Measurements from ENCODE around the gene ZDBF2.

DNA sequence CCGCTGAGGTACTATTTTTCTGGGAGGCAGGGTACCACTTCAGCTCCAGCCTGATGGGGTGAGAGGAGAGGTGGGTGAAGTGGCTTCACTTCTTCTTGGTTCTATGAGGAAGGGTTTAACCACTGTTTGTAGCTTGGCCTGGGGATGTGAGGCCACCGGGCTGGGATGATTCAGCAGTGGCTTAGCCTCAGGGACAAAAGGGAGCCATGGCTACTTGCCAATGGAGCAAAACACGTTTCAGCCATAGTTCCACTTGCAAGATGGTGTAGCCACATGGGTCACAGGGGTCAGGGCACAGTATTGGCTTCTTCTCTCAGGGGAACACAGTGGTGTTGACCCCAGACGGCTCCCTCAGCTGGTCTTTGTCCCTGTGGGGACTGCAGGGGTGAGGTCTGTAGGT, 14.9 kb downstream of the ZDBF2 start:
- no peak for TF ChIP-seq ZNF394 (tag by site-specific recombination; IDR thresholded peaks at IDR 0.05; ENCODE audit: borderline replicate concordance)
- no peak for TF ChIP-seq ZBTB20 (tag by site-specific recombination; IDR thresholded peaks at IDR 0.05)
- no peak for TF ChIP-seq ZNF266 (tag by site-specific recombination; IDR thresholded peaks at IDR 0.05; ENCODE audit: low read depth)
- TF ChIP-seq, protein P1, sequence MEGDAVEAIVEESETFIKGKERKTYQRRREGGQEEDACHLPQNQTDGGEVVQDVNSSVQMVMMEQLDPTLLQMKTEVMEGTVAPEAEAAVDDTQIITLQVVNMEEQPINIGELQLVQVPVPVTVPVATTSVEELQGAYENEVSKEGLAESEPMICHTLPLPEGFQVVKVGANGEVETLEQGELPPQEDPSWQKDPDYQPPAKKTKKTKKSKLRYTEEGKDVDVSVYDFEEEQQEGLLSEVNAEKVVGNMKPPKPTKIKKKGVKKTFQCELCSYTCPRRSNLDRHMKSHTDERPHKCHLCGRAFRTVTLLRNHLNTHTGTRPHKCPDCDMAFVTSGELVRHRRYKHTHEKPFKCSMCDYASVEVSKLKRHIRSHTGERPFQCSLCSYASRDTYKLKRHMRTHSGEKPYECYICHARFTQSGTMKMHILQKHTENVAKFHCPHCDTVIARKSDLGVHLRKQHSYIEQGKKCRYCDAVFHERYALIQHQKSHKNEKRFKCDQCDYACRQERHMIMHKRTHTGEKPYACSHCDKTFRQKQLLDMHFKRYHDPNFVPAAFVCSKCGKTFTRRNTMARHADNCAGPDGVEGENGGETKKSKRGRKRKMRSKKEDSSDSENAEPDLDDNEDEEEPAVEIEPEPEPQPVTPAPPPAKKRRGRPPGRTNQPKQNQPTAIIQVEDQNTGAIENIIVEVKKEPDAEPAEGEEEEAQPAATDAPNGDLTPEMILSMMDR (tag by site-specific recombination; IDR thresholded peaks at IDR 0.05) = no peak
- no peak for TF ChIP-seq HOXD13 (CRISPR knock-in tag; IDR thresholded peaks at IDR 0.05; ENCODE audit: borderline replicate concordance)
